Endodermal cell (in vitro differentiated cells): ENCODE measurements around the gene DNAJC5G. TPM values are rescaled to one million over a fixed set of nuclear protein-coding genes. Genes with fewer than 3 reads are reported as not detected.

Source experiments
- DNase-seq: peaks from one replicate; pipeline ENCODE4 v3.0.0-alpha.2; 2017
- H3K27ac ChIP-seq: 2 replicates; pipeline ENCODE4 v1.5.1; 2013; ENCODE audit warnings: mild to moderate bottlenecking, low read depth, low read length, moderate library complexity
- H3K27me3 ChIP-seq: 2 replicates; pipeline ENCODE4 v1.6.1; 2013; ENCODE audit warnings: mild to moderate bottlenecking, low read length, moderate library complexity; ENCODE audit not compliant: insufficient read depth, control insufficient read depth, poor library complexity, severe bottlenecking
- H3K36me3 ChIP-seq: 2 replicates; pipeline ENCODE4 v1.7.0; 2013; ENCODE audit warnings: mild to moderate bottlenecking, low read length, moderate library complexity; ENCODE audit not compliant: control insufficient read depth, insufficient read depth
- H3K4me1 ChIP-seq: one replicate; pipeline ENCODE4 v1.7.0; 2013; ENCODE audit warnings: low read length; ENCODE audit not compliant: control insufficient read depth, insufficient read depth
- H3K4me3 ChIP-seq: 2 replicates; pipeline ENCODE4 v1.5.1; 2013; ENCODE audit warnings: mild to moderate bottlenecking, low read length, moderate library complexity
- H3K9ac ChIP-seq: 2 replicates; pipeline ENCODE4 v1.6.1; 2013; ENCODE audit warnings: mild to moderate bottlenecking, low read length, moderate library complexity; ENCODE audit not compliant: poor library complexity, severe bottlenecking; ENCODE audit errors: extremely low read depth
- H3K9me3 ChIP-seq: 2 replicates; pipeline ENCODE4 v1.6.1; 2013; ENCODE audit warnings: mild to moderate bottlenecking, low read length, moderate library complexity; ENCODE audit not compliant: control insufficient read depth
- H3K27ac Mint-ChIP-seq: 2 replicates; pipeline ENCODE4 v1.8.0; 2020; ENCODE audit warnings: mixed read lengths
- H3K27me3 Mint-ChIP-seq: 2 replicates; pipeline ENCODE4 v1.8.0; 2021; ENCODE audit warnings: mild to moderate bottlenecking, mixed read lengths; ENCODE audit not compliant: insufficient read depth
- H3K36me3 Mint-ChIP-seq: 2 replicates; pipeline ENCODE4 v1.8.0; 2020; ENCODE audit warnings: low read depth, mixed read lengths
- H3K4me1 Mint-ChIP-seq: 2 replicates; pipeline ENCODE4 v1.8.0; 2020; ENCODE audit warnings: mixed read lengths
- H3K4me3 Mint-ChIP-seq: 2 replicates; pipeline ENCODE4 v1.8.0; 2020; ENCODE audit warnings: mild to moderate bottlenecking, moderate library complexity, mixed read lengths
- H3K9me3 Mint-ChIP-seq: 2 replicates; pipeline ENCODE4 v1.8.0; 2020; ENCODE audit warnings: mild to moderate bottlenecking, mixed read lengths
- WGBS, 2 experiments: methylation state at CpG; one replicate each; pipeline versions ENCODE4 v1.1.5 to v1.1.7; 2013; ENCODE audit warnings: missing lambda C conversion rate in 2 of 2, mixed read lengths in 1 of 2; ENCODE audit not compliant: insufficient coverage in 1 of 2, insufficient read length in 1 of 2; 5-methylcytosine and 5-hydroxymethylcytosine counted together
- total RNA-seq, 2 donors: library from RNA; stranded (reverse); fragmentation: NEBNext Ultra II Directional in 1 of 2; extraction: Animal tissue kit (Norgen Biotek cat#: 25700) in 1 of 2; gene quantifications; 2 replicates in 1 of 2; 3 replicates in 1 of 2; pipeline ENCODE4 v1.2.1, GENCODE V29; 2021
- TF ChIP-seq, protein P1 (sequence below): fragments of 200-600 bp; sonication (generic); conservative IDR thresholded peaks from 2 replicates; pipeline ENCODE4 v1.5.0; 2021; ENCODE audit warnings: antibody characterized with exemption, mild to moderate bottlenecking

DNAJC5G gene
- total RNA-seq, 2 donors from 2014 or later, result 0.49 TPM; not detected in 1

DNA sequence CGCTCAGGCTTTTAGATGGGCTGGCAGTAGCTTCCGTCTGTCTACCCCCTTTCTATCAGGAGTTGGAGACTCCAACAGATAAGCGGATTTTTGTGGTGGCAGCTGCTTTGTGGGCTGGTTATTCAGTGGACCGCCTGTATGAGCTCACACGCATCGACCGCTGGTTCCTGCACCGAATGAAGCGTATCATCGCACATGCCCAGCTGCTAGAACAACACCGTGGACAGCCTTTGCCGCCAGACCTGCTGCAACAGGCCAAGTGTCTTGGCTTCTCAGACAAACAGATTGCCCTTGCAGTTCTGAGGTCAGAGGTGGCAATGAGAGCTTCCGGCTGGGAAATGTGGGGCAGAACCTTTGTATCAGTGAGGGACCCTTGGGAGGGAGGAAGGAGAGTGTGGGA is 43.3 kb upstream of the DNAJC5G start:
- Mint-ChIP-seq H3K27ac (no peak overlapping the region), H3K4me1 (no peaks in the 10 kb centered on the region), H3K36me3 (peaks cover 85% of the 10 kb centered on the region), H3K4me3 (no peak overlapping the region), H3K9me3 (no peaks in the 10 kb centered on the region), H3K27me3 (no peaks in the 10 kb centered on the region)
- TF ChIP-seq, protein P1, sequence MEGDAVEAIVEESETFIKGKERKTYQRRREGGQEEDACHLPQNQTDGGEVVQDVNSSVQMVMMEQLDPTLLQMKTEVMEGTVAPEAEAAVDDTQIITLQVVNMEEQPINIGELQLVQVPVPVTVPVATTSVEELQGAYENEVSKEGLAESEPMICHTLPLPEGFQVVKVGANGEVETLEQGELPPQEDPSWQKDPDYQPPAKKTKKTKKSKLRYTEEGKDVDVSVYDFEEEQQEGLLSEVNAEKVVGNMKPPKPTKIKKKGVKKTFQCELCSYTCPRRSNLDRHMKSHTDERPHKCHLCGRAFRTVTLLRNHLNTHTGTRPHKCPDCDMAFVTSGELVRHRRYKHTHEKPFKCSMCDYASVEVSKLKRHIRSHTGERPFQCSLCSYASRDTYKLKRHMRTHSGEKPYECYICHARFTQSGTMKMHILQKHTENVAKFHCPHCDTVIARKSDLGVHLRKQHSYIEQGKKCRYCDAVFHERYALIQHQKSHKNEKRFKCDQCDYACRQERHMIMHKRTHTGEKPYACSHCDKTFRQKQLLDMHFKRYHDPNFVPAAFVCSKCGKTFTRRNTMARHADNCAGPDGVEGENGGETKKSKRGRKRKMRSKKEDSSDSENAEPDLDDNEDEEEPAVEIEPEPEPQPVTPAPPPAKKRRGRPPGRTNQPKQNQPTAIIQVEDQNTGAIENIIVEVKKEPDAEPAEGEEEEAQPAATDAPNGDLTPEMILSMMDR, result no peak
- DNase-seq, result no peak
- Histone ChIP-seq H3K9ac (no peak overlapping the region), H3K27ac (no peak overlapping the region), H3K4me3 (no peak overlapping the region), H3K9me3 (no peaks in the 10 kb centered on the region), H3K27me3 (no peaks in the 10 kb centered on the region), H3K4me1 (no peaks in the 10 kb centered on the region), H3K36me3 (peaks cover 90% of the 10 kb centered on the region)
- WGBS, 2 experiments, result 97 to 98% methylated on average over 13 of the region's 13 CpGs

DNA sequence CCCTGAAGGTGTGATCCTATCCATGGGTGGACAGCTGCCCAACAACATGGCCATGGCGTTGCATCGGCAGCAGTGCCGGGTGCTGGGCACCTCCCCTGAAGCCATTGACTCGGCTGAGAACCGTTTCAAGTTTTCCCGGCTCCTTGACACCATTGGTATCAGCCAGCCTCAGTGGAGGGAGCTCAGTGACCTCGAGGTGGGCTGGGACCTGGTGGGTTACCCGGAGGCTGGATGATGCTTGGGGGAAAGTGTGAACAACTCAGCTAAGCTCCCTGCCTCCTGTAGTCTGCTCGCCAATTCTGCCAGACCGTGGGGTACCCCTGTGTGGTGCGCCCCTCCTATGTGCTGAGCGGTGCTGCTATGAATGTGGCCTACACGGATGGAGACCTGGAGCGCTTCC is 41.9 kb upstream of the DNAJC5G start:
- Mint-ChIP-seq H3K4me1 (no peaks in the 10 kb centered on the region), H3K9me3 (no peaks in the 10 kb centered on the region), H3K27me3 (no peaks in the 10 kb centered on the region), H3K4me3 (no peak overlapping the region), H3K36me3 (peaks cover 84% of the 10 kb centered on the region), H3K27ac (no peak overlapping the region)
- TF ChIP-seq, protein P1, result no peak
- H3K4me1 ChIP-seq, result no peaks in the 10 kb centered on the region
- peaks cover 89% of the 10 kb centered on the region for H3K36me3 ChIP-seq
- 95 to 97% methylated on average over 11 to 14 of the region's 14 CpGs for WGBS, 2 experiments
- no peaks in the 10 kb centered on the region for H3K27me3 ChIP-seq
- no peak overlapping the region for H3K4me3 ChIP-seq
- H3K27ac ChIP-seq, result no peak overlapping the region
- no peaks in the 10 kb centered on the region for H3K9me3 ChIP-seq
- no peak overlapping the region for H3K9ac ChIP-seq
- DNase-seq, result no peak

DNA sequence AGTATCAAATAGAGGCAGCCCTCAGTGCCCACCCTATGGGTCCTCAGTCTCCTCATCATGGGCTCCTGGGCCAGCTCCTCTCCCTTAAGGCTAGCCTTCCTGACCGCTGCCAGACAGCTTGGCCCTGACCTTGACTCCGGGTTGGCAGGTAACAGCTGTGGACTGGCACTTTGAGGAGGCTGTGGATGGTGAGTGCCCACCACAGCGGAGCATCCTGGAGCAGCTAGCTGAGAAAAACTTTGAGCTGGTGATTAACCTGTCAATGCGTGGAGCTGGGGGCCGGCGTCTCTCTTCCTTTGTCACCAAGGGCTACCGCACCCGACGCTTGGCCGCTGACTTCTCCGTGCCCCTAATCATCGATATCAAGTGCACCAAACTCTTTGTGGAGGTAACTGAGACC is 39.1 kb upstream of the DNAJC5G start:
- no peak for DNase-seq
- no peak overlapping the region for H3K9ac ChIP-seq
- TF ChIP-seq, protein P1, result no peak

More for the DNA sequence above, 39.1 kb upstream of the DNAJC5G start:
- Histone ChIP-seq H3K27me3 (no peaks in the 10 kb centered on the region), H3K4me3 (no peak overlapping the region), H3K27ac (no peak overlapping the region), H3K4me1 (no peaks in the 10 kb centered on the region), H3K36me3 (peaks cover 94% of the 10 kb centered on the region), H3K9me3 (no peaks in the 10 kb centered on the region)
- H3K27me3 Mint-ChIP-seq, result no peaks in the 10 kb centered on the region
- WGBS, 2 experiments, result 95 to 97% methylated on average over 11 to 12 of the region's 12 CpGs
- H3K4me3 Mint-ChIP-seq, result no peak overlapping the region
- H3K27ac Mint-ChIP-seq, result no peak overlapping the region
- H3K36me3 Mint-ChIP-seq, result peaks cover 94% of the 10 kb centered on the region
- no peaks in the 10 kb centered on the region for H3K9me3 Mint-ChIP-seq
- no peaks in the 10 kb centered on the region for H3K4me1 Mint-ChIP-seq
